ENCODE measurements around the gene PIGQ. TPM values are rescaled to one million over a fixed set of nuclear protein-coding genes. Genes with fewer than 3 reads are reported as not detected.

The PIGQ gene
- total and polyA plus RNA-seq, 2 experiments from 2014 or later = 30.2 to 62.3 TPM

- Mint-ChIP-seq H3K9me3 (no peaks in the 10 kb centered on the region; the same call in 2 of the 3 replicates), H3K27me3 (ENCODE audit: insufficient read depth, low read depth, poor library complexity) (peaks cover 15% of the 10 kb centered on the region), H3K4me1 (peaks cover 22% of the 10 kb centered on the region), H3K27ac (no peak overlapping the region), H3K4me3 (peak overlapping the region; percentile 86; the same call in 1 of the 3 replicates), H3K36me3 (ENCODE audit: low read depth) (peaks cover 5% of the 10 kb centered on the region; the same call in 2 of the 3 replicates)
- Histone ChIP-seq H3K4me1 (ENCODE audit: insufficient read depth) (peaks cover 6% of the 10 kb centered on the region; the same call in 1 of the 2 replicates), H3K4me3 (no peak overlapping the region), H3K4me2 (no peak overlapping the region), H4K20me1 (replicated peaks; ENCODE audit: insufficient read depth) (peaks cover 18% of the 10 kb centered on the region), H3K79me2 (replicated peaks; ENCODE audit: insufficient read depth) (peaks cover 26% of the 10 kb centered on the region), H3K36me3 (ENCODE audit: insufficient read depth) (no peaks in the 10 kb centered on the region), H3K27ac (ENCODE audit: low read depth) (no peak overlapping the region), H3K27me3 (ENCODE audit: insufficient read depth) (no peaks in the 10 kb centered on the region), H3K9me2 (ENCODE audit: insufficient read depth) (no peaks in the 10 kb centered on the region), H2AFZ (no peak overlapping the region), H3F3A (replicated peaks; ENCODE audit: low read depth) (0 out of 2 replicates have a peak, but pooled peaks cover 8% of the 10 kb centered on the region)
- no peak for ATAC-seq
- DNase-seq (ENCODE audit: low spot score) = no peak
- no peak for TF ChIP-seq REST (IDR thresholded peaks at IDR 0.05; ENCODE audit: unreplicated experiment)
- no peak for TF ChIP-seq STAT1 (IDR thresholded peaks at IDR 0.05; ENCODE audit: unreplicated experiment)
- TF ChIP-seq CTCF (conservative IDR thresholded peaks at IDR 0.05; ENCODE audit: low read depth in 2 of 2) = no peak
- no peak for TF ChIP-seq NANOG (IDR thresholded peaks at IDR 0.05; ENCODE audit: borderline replicate concordance)
Measured at GRCh38 chr16:525123-525519, 44.6 kb upstream of the PIGQ start.

GRCh38 chr16:525520-526180 lies 44.1 kb upstream of the PIGQ start:
- ATAC-seq = no peak
- no peak for DNase-seq (ENCODE audit: low spot score)
- Histone ChIP-seq H3K36me3 (ENCODE audit: insufficient read depth) (no peaks in the 10 kb centered on the region), H2AFZ (no peak overlapping the region), H3K27me3 (ENCODE audit: insufficient read depth) (no peaks in the 10 kb centered on the region), H3F3A (replicated peaks; ENCODE audit: low read depth) (0 out of 2 replicates have a peak, but pooled peaks cover 8% of the 10 kb centered on the region), H3K9me2 (ENCODE audit: insufficient read depth) (no peaks in the 10 kb centered on the region), H4K20me1 (replicated peaks; ENCODE audit: insufficient read depth) (peaks cover 22% of the 10 kb centered on the region), H3K27ac (ENCODE audit: low read depth) (no peak overlapping the region), H3K4me2 (peak overlapping the region; percentile 97), H3K4me1 (ENCODE audit: insufficient read depth) (peaks cover 6% of the 10 kb centered on the region; the same call in 1 of the 2 replicates), H3K4me3 (peak overlapping the region; percentile 90), H3K79me2 (replicated peaks; ENCODE audit: insufficient read depth) (peaks cover 31% of the 10 kb centered on the region)
- Mint-ChIP-seq H3K4me3 (peak overlapping the region; percentile 86), H3K4me1 (peaks cover 22% of the 10 kb centered on the region), H3K9me3 (no peaks in the 10 kb centered on the region; the same call in 2 of the 3 replicates), H3K27ac (no peak overlapping the region), H3K27me3 (ENCODE audit: insufficient read depth, low read depth, poor library complexity) (peaks cover 15% of the 10 kb centered on the region), H3K36me3 (ENCODE audit: low read depth) (peaks cover 5% of the 10 kb centered on the region; the same call in 2 of the 3 replicates)
- TF ChIP-seq EZH2phosphoT487 (IDR thresholded peaks at IDR 0.05; ENCODE audit: unreplicated experiment) (no peak), ZNF331 (CRISPR knock-in tag; IDR thresholded peaks at IDR 0.05; ENCODE audit: low read depth) (no peak)
- TF ChIP-seq, protein P1, sequence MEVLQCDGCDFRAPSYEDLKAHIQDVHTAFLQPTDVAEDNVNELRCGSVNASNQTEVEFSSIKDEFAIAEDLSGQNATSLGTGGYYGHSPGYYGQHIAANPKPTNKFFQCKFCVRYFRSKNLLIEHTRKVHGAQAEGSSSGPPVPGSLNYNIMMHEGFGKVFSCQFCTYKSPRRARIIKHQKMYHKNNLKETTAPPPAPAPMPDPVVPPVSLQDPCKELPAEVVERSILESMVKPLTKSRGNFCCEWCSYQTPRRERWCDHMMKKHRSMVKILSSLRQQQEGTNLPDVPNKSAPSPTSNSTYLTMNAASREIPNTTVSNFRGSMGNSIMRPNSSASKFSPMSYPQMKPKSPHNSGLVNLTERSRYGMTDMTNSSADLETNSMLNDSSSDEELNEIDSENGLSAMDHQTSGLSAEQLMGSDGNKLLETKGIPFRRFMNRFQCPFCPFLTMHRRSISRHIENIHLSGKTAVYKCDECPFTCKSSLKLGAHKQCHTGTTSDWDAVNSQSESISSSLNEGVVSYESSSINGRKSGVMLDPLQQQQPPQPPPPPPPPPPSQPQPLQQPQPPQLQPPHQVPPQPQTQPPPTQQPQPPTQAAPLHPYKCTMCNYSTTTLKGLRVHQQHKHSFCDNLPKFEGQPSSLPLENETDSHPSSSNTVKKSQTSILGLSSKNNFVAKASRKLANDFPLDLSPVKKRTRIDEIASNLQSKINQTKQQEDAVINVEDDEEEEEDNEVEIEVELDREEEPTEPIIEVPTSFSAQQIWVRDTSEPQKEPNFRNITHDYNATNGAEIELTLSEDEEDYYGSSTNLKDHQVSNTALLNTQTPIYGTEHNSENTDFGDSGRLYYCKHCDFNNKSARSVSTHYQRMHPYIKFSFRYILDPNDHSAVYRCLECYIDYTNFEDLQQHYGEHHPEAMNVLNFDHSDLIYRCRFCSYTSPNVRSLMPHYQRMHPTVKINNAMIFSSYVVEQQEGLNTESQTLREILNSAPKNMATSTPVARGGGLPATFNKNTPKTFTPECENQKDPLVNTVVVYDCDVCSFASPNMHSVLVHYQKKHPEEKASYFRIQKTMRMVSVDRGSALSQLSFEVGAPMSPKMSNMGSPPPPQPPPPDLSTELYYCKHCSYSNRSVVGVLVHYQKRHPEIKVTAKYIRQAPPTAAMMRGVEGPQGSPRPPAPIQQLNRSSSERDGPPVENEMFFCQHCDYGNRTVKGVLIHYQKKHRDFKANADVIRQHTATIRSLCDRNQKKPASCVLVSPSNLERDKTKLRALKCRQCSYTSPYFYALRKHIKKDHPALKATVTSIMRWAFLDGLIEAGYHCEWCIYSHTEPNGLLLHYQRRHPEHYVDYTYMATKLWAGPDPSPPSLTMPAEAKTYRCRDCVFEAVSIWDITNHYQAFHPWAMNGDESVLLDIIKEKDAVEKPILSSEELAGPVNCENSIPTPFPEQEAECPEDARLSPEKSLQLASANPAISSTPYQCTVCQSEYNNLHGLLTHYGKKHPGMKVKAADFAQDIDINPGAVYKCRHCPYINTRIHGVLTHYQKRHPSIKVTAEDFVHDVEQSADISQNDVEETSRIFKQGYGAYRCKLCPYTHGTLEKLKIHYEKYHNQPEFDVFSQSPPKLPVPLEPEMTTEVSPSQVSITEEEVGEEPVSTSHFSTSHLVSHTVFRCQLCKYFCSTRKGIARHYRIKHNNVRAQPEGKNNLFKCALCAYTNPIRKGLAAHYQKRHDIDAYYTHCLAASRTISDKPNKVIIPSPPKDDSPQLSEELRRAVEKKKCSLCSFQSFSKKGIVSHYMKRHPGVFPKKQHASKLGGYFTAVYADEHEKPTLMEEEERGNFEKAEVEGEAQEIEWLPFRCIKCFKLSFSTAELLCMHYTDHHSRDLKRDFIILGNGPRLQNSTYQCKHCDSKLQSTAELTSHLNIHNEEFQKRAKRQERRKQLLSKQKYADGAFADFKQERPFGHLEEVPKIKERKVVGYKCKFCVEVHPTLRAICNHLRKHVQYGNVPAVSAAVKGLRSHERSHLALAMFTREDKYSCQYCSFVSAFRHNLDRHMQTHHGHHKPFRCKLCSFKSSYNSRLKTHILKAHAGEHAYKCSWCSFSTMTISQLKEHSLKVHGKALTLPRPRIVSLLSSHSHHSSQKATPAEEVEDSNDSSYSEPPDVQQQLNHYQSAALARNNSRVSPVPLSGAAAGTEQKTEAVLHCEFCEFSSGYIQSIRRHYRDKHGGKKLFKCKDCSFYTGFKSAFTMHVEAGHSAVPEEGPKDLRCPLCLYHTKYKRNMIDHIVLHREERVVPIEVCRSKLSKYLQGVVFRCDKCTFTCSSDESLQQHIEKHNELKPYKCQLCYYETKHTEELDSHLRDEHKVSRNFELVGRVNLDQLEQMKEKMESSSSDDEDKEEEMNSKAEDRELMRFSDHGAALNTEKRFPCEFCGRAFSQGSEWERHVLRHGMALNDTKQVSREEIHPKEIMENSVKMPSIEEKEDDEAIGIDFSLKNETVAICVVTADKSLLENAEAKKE (CRISPR knock-in tag; IDR thresholded peaks at IDR 0.05) = no peak

All from GM23338 (cell line).